HEK293 (cell line): ENCODE results near the gene CC2D1A.

Source experiments
- BCL11A ChIP-seq: fragments of 450-650 bp; formaldehyde crosslinking; IDR thresholded peaks from 2 replicates; pipeline ENCODE4 v1.5.1; 2016; ENCODE audit warnings: low read depth, missing biosample characterization, missing genetic modification characterization
- GLIS1 ChIP-seq: fragments of 450-650 bp; formaldehyde crosslinking; IDR thresholded peaks from 2 replicates; pipeline ENCODE4 v1.5.1; 2016; ENCODE audit warnings: missing biosample characterization, missing genetic modification characterization
- IKZF3 ChIP-seq: fragments of 450-650 bp; IDR thresholded peaks from 2 replicates; pipeline ENCODE4 v1.5.0; 2018; ENCODE audit warnings: missing biosample characterization, mild to moderate bottlenecking, missing genetic modification characterization, moderate library complexity
- KLF7 ChIP-seq: fragments of 450-650 bp; formaldehyde crosslinking; IDR thresholded peaks from 2 replicates; pipeline ENCODE4 v1.5.1; 2016; ENCODE audit warnings: missing biosample characterization, missing genetic modification characterization, borderline replicate concordance
- KLF9 ChIP-seq: fragments of 450-650 bp; formaldehyde crosslinking; IDR thresholded peaks from 2 replicates; pipeline ENCODE4 v1.5.1; 2016; ENCODE audit warnings: missing biosample characterization, missing genetic modification characterization, low read depth
- RBAK ChIP-seq: fragments of 450-650 bp; formaldehyde crosslinking; IDR thresholded peaks from 2 replicates; pipeline ENCODE4 v1.5.1; 2016; ENCODE audit warnings: missing biosample characterization, missing genetic modification characterization
- SP2 ChIP-seq: fragments of 450-650 bp; formaldehyde crosslinking; IDR thresholded peaks from 2 replicates; pipeline ENCODE4 v1.5.1; 2016; ENCODE audit warnings: missing biosample characterization, missing genetic modification characterization
- TRIM28 ChIP-seq: IDR thresholded peaks from 2 replicates; pipeline ENCODE4 v1.6.1; 2011; ENCODE audit warnings: low read length, control low read depth, borderline replicate concordance
- ZBTB20 ChIP-seq: fragments of 450-650 bp; formaldehyde crosslinking; IDR thresholded peaks from 2 replicates; pipeline ENCODE4 v1.5.1; 2016; ENCODE audit warnings: missing biosample characterization, missing genetic modification characterization
- ZBTB7A ChIP-seq: fragments of 450-650 bp; formaldehyde crosslinking; IDR thresholded peaks from 2 replicates; pipeline ENCODE4 v1.5.1; 2016; ENCODE audit warnings: low read depth, missing biosample characterization, missing genetic modification characterization
- ZBTB8A ChIP-seq: fragments of 450-650 bp; formaldehyde crosslinking; IDR thresholded peaks from 2 replicates; pipeline ENCODE4 v1.5.1; 2016; ENCODE audit warnings: missing biosample characterization, missing genetic modification characterization
- ZFP69B ChIP-seq: fragments of 450-650 bp; formaldehyde crosslinking; IDR thresholded peaks from 2 replicates; pipeline ENCODE4 v1.5.1; 2016; ENCODE audit warnings: missing biosample characterization, missing genetic modification characterization
- ZNF10 ChIP-seq: fragments of 450-650 bp; formaldehyde crosslinking; IDR thresholded peaks from 2 replicates; pipeline ENCODE4 v1.5.1; 2017; ENCODE audit warnings: missing biosample characterization, missing genetic modification characterization
- ZNF146 ChIP-seq: fragments of 450-650 bp; formaldehyde crosslinking; IDR thresholded peaks from 2 replicates; pipeline ENCODE4 v1.5.1; 2016; ENCODE audit warnings: missing biosample characterization, missing genetic modification characterization
- ZNF155 ChIP-seq: fragments of 450-650 bp; formaldehyde crosslinking; IDR thresholded peaks from 2 replicates; pipeline ENCODE4 v1.5.1; 2016; ENCODE audit warnings: missing biosample characterization, missing genetic modification characterization
- ZNF157 ChIP-seq: fragments of 450-650 bp; formaldehyde crosslinking; IDR thresholded peaks from 2 replicates; pipeline ENCODE4 v1.5.1; 2016; ENCODE audit warnings: missing biosample characterization, missing genetic modification characterization
- ZNF175 ChIP-seq: fragments of 450-650 bp; formaldehyde crosslinking; IDR thresholded peaks from 2 replicates; pipeline ENCODE4 v1.5.1; 2016; ENCODE audit warnings: missing biosample characterization, missing genetic modification characterization
- ZNF23 ChIP-seq: fragments of 450-650 bp; formaldehyde crosslinking; IDR thresholded peaks from 2 replicates; pipeline ENCODE4 v1.5.1; 2016; ENCODE audit warnings: missing biosample characterization, missing genetic modification characterization, borderline replicate concordance
- ZNF239 ChIP-seq: fragments of 450-650 bp; formaldehyde crosslinking; IDR thresholded peaks from 2 replicates; pipeline ENCODE4 v1.5.1; 2016; ENCODE audit warnings: missing biosample characterization, missing genetic modification characterization
- ZNF292 ChIP-seq: fragments of 450-650 bp; formaldehyde crosslinking; IDR thresholded peaks from 2 replicates; pipeline ENCODE4 v1.5.1; 2016; ENCODE audit warnings: low read depth, missing biosample characterization, missing genetic modification characterization, borderline replicate concordance
- ZNF302 ChIP-seq: fragments of 450-650 bp; formaldehyde crosslinking; IDR thresholded peaks from 2 replicates; pipeline ENCODE4 v1.5.1; 2016; ENCODE audit warnings: missing biosample characterization, missing genetic modification characterization, low read depth
- ZNF350 ChIP-seq: fragments of 450-650 bp; formaldehyde crosslinking; IDR thresholded peaks from 2 replicates; pipeline ENCODE4 v1.5.0; 2017; ENCODE audit warnings: missing biosample characterization, mild to moderate bottlenecking, missing genetic modification characterization
- ZNF366 ChIP-seq: fragments of 450-650 bp; formaldehyde crosslinking; conservative IDR thresholded peaks from 2 replicates; pipeline ENCODE4 v1.5.1; 2016; ENCODE audit warnings: missing biosample characterization, missing genetic modification characterization
- ZNF391 ChIP-seq: fragments of 450-650 bp; formaldehyde crosslinking; IDR thresholded peaks from 2 replicates; pipeline ENCODE4 v1.5.1; 2016; ENCODE audit warnings: low read depth, missing biosample characterization, missing genetic modification characterization, borderline replicate concordance
- ZNF423 ChIP-seq: fragments of 450-650 bp; formaldehyde crosslinking; IDR thresholded peaks from 2 replicates; pipeline ENCODE4 v1.5.1; 2016; ENCODE audit warnings: missing biosample characterization, missing genetic modification characterization
- ZNF529 ChIP-seq: fragments of 450-650 bp; formaldehyde crosslinking; IDR thresholded peaks from 2 replicates; pipeline ENCODE4 v1.5.1; 2017; ENCODE audit warnings: missing genetic modification characterization, missing biosample characterization; ENCODE audit not compliant: insufficient replicate concordance
- ZNF548 ChIP-seq: fragments of 450-650 bp; formaldehyde crosslinking; IDR thresholded peaks from 2 replicates; pipeline ENCODE4 v1.5.1; 2016; ENCODE audit warnings: missing biosample characterization, missing genetic modification characterization
- ZNF596 ChIP-seq: fragments of 450-650 bp; IDR thresholded peaks from 2 replicates; pipeline ENCODE4 v1.5.0; 2018; ENCODE audit warnings: missing biosample characterization, mild to moderate bottlenecking, missing genetic modification characterization, moderate library complexity
- ZNF629 ChIP-seq: fragments of 450-650 bp; formaldehyde crosslinking; IDR thresholded peaks from 2 replicates; pipeline ENCODE4 v1.5.1; 2017; ENCODE audit warnings: missing biosample characterization, missing genetic modification characterization
- ZNF660 ChIP-seq: fragments of 450-650 bp; IDR thresholded peaks from 2 replicates; pipeline ENCODE4 v1.5.1; 2018; ENCODE audit warnings: missing biosample characterization, mild to moderate bottlenecking, missing genetic modification characterization
- ZNF76 ChIP-seq: fragments of 450-650 bp; formaldehyde crosslinking; IDR thresholded peaks from 2 replicates; pipeline ENCODE4; 2016; ENCODE audit warnings: low read depth, missing biosample characterization, missing genetic modification characterization, borderline replicate concordance
- ZSCAN23 ChIP-seq: fragments of 450-650 bp; formaldehyde crosslinking; IDR thresholded peaks from 2 replicates; pipeline ENCODE4 v1.5.1; 2016; ENCODE audit warnings: missing biosample characterization, missing genetic modification characterization
- ZSCAN30 ChIP-seq: fragments of 450-650 bp; IDR thresholded peaks from 2 replicates; pipeline ENCODE4 v1.5.1; 2018; ENCODE audit warnings: missing biosample characterization, mild to moderate bottlenecking, missing genetic modification characterization, moderate library complexity
- TF ChIP-seq, protein P1 (sequence below): fragments of 450-650 bp; formaldehyde crosslinking; IDR thresholded peaks from 2 replicates; pipeline ENCODE4 v1.5.1; 2016; ENCODE audit warnings: missing biosample characterization, missing genetic modification characterization
- TF ChIP-seq, protein P2 (sequence below): fragments of 450-650 bp; formaldehyde crosslinking; IDR thresholded peaks from 2 replicates; pipeline ENCODE4 v1.5.1; 2017; ENCODE audit warnings: missing biosample characterization, missing genetic modification characterization
- TF ChIP-seq, protein P3 (sequence below): fragments of 450-650 bp; formaldehyde crosslinking; IDR thresholded peaks from 2 replicates; pipeline ENCODE4 v1.5.1; 2016; ENCODE audit warnings: missing biosample characterization, missing genetic modification characterization

CC2D1A gene

DNA sequence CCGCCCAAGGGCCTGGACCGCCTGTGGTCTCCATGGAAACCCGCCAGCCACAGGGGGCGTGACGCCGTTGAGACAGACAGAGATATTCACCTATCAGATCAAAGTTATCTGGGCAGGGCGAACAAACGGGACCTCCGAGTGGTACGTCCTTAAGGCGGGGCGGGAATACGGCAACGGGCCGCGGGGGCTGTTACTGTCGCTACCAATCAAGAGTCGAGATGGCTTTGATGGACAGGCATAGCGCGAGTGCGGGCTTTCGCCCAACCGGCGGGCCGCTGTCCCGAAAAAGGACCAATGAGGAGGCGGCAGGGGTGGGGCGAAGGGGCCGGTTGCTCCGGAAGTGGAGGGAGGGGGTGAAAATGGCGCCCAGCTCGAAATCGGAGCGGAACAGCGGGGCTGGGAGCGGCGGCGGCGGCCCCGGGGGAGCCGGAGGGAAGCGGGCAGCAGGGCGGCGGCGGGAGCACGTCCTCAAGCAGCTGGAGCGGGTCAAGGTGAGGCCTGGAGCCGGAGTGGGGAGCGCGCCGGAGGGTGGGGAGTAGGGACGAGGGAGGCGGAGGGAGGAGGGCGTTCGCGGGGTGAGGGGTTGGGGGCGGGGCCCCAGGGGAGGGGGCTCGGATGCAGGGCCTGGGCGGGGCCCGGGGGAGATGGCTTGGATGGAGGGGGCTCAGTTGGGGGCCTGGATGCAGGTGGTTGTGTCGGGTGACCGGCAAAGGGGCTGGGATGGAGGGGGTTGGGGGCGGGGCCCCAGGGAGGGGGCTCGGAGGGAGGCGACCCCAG lies 46.3 kb downstream of the CC2D1A start, which contains the start of gene DCAF15 (continued):
- TF ChIP-seq, protein P1, sequence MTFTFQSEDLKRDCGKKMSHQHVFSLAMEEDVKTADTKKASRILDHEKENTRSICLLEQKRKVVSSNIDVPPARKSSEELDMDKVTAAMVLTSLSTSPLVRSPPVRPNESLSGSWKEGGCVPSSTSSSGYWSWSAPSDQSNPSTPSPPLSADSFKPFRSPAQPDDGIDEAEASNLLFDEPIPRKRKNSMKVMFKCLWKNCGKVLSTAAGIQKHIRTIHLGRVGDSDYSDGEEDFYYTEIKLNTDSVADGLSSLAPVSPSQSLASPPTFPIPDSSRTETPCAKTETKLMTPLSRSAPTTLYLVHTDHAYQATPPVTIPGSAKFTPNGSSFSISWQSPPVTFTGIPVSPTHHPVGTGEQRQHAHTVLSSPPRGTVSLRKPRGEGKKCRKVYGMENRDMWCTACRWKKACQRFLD (tag by site-specific recombination) = no peak
- peak; percentile 48; the same call in 1 of the 2 replicates for TF ChIP-seq ZNF76 (tag by site-specific recombination)
- no peak for TF ChIP-seq ZNF548 (tag by site-specific recombination)
- TF ChIP-seq ZNF23 (tag by site-specific recombination) = no peak
- TF ChIP-seq ZBTB7A (tag by site-specific recombination) = peak; percentile 93
- TF ChIP-seq ZBTB8A = no peak
- TF ChIP-seq ZNF423 (tag by site-specific recombination) = no peak
- no peak for TF ChIP-seq ZNF155 (tag by site-specific recombination)
- TF ChIP-seq ZNF629 (tag by site-specific recombination) = peak; percentile 19; the same call in 1 of the 2 replicates
- no peak for TF ChIP-seq ZNF366 (tag by site-specific recombination)
- no peak for TF ChIP-seq ZNF292 (tag by site-specific recombination)
- no peak for TF ChIP-seq ZFP69B (tag by site-specific recombination)
- no peak for TF ChIP-seq ZNF302
- no peak for TF ChIP-seq ZNF175
- TF ChIP-seq SP2 (tag by site-specific recombination) = peak; percentile 100
- peak; percentile 67; the same call in 1 of the 2 replicates for TF ChIP-seq KLF9 (tag by site-specific recombination)
- no peak for TF ChIP-seq ZSCAN23 (tag by site-specific recombination)
- TF ChIP-seq ZNF529 (tag by site-specific recombination) = no peak
- no peak for TF ChIP-seq ZNF10
- TF ChIP-seq ZNF596 (tag by site-specific recombination) = no peak
- no peak for TF ChIP-seq ZNF157 (tag by site-specific recombination)
- no peak for TF ChIP-seq ZSCAN30 (tag by site-specific recombination)
- no peak for TF ChIP-seq ZNF146 (tag by site-specific recombination)
- TF ChIP-seq BCL11A (tag by site-specific recombination) = no peak
- TF ChIP-seq ZNF350 (tag by site-specific recombination) = no peak
- TF ChIP-seq KLF7 = no peak
- TF ChIP-seq, protein P2, sequence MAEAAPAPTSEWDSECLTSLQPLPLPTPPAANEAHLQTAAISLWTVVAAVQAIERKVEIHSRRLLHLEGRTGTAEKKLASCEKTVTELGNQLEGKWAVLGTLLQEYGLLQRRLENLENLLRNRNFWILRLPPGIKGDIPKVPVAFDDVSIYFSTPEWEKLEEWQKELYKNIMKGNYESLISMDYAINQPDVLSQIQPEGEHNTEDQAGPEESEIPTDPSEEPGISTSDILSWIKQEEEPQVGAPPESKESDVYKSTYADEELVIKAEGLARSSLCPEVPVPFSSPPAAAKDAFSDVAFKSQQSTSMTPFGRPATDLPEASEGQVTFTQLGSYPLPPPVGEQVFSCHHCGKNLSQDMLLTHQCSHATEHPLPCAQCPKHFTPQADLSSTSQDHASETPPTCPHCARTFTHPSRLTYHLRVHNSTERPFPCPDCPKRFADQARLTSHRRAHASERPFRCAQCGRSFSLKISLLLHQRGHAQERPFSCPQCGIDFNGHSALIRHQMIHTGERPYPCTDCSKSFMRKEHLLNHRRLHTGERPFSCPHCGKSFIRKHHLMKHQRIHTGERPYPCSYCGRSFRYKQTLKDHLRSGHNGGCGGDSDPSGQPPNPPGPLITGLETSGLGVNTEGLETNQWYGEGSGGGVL (tag by site-specific recombination) = peak; percentile 74
- no peak for TF ChIP-seq ZNF239 (tag by site-specific recombination)
- no peak for TF ChIP-seq RBAK (tag by site-specific recombination)
- no peak for TF ChIP-seq ZBTB20 (tag by site-specific recombination)
- no peak for TF ChIP-seq TRIM28
- TF ChIP-seq ZNF391 (tag by site-specific recombination) = peak; percentile 62; the same call in 1 of the 2 replicates
- TF ChIP-seq IKZF3 (tag by site-specific recombination) = no peak
- TF ChIP-seq GLIS1 (tag by site-specific recombination) = peak; percentile 37
- TF ChIP-seq, protein P3, sequence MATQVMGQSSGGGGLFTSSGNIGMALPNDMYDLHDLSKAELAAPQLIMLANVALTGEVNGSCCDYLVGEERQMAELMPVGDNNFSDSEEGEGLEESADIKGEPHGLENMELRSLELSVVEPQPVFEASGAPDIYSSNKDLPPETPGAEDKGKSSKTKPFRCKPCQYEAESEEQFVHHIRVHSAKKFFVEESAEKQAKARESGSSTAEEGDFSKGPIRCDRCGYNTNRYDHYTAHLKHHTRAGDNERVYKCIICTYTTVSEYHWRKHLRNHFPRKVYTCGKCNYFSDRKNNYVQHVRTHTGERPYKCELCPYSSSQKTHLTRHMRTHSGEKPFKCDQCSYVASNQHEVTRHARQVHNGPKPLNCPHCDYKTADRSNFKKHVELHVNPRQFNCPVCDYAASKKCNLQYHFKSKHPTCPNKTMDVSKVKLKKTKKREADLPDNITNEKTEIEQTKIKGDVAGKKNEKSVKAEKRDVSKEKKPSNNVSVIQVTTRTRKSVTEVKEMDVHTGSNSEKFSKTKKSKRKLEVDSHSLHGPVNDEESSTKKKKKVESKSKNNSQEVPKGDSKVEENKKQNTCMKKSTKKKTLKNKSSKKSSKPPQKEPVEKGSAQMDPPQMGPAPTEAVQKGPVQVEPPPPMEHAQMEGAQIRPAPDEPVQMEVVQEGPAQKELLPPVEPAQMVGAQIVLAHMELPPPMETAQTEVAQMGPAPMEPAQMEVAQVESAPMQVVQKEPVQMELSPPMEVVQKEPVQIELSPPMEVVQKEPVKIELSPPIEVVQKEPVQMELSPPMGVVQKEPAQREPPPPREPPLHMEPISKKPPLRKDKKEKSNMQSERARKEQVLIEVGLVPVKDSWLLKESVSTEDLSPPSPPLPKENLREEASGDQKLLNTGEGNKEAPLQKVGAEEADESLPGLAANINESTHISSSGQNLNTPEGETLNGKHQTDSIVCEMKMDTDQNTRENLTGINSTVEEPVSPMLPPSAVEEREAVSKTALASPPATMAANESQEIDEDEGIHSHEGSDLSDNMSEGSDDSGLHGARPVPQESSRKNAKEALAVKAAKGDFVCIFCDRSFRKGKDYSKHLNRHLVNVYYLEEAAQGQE (tag by site-specific recombination) = no peak
- peak; percentile 13; the same call in 1 of the 2 replicates for TF ChIP-seq ZNF660 (tag by site-specific recombination)
